GM18868 (cell line): ENCODE results near the gene ABCB8.
A peak's percentile ranks its signal among the peaks of the same experiment; 100 is the strongest.

Experiments used
- ATAC-seq: cut with Tn5 transposase; IDR thresholded peaks from one replicate; pipeline ENCODE4 v1.9.1; 2021; ENCODE audit warnings: mild to moderate bottlenecking, moderate library complexity; ENCODE audit not compliant: unreplicated experiment

ABCB8 gene

DNA sequence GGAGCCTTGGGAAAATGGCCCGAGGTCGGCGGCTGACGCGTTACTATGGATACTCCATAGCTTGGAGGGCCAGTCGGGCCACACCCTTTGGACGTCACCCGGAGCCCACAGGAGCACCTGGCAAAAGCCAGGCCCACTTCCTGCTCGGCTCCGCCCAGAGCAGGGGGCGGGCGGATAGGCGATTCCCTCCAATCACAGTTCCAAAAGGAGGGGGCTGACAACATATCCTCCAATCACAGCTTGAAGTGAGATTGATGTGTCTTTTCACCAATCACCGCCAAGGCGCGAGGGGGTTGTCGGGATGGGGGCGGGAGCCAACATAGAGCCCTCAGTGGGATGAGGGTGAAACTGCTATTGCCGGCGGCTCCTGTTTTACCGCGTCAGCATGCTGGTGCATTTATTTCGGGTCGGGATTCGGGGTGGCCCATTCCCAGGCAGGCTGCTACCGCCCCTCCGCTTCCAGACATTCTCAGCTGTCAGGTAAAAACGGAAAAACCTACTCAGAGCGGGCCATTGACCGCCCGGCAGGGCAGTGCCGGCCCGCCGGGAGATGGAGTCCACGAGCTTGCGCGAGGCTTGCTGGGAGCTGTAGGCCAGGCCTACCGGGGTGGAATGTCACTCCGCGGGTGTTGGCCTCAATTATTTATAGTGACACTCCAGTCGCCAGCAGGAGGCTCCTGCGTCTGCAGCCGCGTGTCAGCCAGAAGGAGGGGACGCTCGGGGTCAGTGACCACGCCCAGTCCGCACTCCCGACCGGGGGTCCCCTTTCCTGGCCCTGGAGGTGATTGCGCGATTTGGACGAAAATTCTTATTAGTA, at the start of gene ABCB8:
TSS of gene ABCB8 (plus strand) at position 320 of the 817 bp plus-strand sequence. CDS start at position 386, 66 bp downstream.
- ATAC-seq = peak; percentile 96

DNA sequence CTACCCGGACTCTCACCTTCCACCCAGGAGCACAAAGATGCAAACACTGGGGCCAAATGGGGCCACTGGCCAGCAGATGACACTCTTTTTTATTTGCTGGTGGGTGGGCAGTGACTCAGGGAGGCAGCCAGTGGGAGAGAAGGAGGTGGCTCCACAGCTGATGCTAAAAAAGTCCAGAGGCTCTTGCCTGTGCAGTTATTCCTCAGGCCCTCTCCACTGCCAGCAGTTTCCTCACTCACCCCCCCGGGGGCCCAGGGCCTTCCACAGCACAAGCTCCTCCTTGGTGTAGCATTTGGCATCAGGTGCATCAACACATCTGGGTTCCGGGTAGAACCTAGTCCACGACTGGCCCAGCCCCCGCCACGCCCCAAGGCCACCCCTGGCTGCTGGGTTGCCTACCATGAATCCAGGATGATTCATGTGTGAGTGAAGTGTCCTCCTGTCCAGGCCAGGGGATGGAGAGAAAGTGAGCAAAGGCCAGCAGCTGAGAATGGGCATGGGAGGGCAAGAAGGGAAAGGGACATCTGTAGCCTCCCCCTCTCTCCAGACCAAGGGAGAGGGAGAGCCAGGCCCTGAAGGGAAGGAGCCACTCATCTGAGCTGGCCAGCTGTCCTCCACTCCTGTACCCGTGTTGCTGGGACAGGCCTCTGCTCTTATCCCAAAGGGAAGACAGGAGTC, 48.4 kb upstream of the ABCB8 start:
- no peak for ATAC-seq

DNA sequence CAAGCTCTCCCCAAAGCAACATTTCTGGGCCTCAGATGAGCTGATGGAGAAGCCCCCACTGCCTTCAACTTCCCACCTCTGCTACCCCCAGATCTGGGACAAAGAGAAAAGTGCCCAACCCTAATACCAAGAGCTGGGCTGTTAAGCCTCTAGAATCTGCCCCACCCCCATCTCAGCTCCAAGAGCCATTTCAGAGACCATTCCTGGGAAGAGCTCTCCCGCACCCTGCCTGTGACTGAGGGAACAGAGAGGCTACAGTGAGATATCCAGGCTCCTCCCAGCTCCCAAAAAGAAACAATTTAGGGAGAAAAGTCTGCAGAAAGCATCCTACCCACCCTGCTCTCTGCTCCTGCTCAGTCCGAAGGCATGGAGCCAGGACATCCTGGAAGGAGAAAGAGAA, 47.6 kb upstream of the ABCB8 start:
- no peak for ATAC-seq

DNA sequence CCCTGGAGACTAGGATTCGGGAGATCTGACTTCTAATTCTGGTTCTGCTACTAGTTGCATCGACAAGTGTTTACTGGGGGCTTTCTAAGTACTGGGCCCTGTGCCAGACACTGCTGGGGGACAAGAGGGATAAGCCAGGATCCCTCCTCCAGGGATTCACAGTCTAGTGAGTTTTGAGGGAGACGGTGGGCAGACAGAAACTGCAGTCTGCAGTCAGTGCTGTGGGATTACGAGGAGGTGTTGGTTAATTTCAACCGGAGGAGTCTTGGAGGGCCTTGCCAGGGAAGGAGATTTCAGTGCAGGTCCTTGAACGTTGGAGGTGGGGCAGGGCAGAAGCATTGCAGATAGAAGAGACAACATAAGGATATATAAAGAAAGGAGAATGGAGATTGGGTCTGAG, 46.6 kb upstream of the ABCB8 start:
- ATAC-seq = no peak

DNA sequence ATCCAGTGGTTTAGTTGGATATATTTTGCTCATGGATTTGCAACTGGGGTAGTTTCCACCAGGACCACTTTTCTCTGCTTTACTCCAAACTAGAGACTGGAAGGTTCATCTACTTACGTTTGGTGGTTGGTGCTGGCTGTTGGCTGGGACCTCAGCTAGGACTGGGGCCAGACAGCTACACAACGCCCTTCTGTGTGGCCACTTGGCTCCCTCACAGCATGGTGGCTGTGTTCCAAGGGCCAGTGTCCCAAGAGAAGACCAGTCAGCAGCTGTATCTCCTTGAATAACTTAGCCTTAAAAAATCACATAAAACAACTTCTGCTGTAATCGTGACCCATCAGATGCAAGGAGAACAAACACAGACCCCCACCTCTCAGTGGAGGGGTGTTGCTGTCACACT, 45.9 kb upstream of the ABCB8 start:
- ATAC-seq = no peak

DNA sequence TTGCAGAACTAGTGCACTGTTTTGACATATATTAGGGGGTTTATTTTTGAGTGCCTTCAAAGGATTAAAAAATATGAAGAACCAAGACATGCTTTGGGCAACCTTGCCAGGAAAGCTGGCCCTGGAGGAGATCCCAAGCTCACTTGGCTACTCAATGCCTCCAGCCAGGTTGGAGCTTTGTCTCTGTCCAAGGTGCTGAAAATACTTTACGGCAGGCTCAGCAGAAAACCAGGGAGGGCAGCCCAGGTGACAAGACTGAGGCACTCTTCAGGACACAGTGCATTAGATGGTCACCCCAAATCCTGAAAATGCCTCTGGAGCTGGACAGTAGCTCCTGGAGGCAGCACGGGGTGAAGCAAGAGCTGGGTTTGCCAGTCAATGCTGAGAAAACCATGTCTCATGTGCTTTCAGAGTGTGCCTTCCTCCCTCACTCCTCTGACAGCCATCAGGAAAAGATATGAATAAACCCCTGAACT, 44.3 kb upstream of the ABCB8 start:
- no peak for ATAC-seq

DNA sequence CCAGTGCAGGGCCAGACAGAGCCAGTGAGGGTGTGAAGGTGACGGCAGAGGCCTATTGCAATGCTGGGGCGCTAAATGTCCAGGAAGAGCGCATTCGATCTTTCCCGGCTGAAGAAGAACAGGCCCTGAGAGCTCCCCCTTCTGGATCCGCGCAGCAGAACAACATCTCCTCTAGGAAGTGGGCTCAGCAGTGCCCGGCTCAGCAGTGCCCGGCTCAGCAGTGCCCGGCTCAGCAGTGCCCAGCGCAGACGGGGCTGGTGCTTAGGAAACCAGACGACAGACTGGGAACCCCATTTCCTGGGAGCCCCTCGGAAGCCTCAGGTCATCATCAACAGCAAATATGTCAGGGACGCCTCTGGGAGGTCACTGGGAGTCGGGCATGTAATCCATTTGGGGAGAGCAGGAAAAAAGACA, 42.1 kb upstream of the ABCB8 start:
- no peak for ATAC-seq

DNA sequence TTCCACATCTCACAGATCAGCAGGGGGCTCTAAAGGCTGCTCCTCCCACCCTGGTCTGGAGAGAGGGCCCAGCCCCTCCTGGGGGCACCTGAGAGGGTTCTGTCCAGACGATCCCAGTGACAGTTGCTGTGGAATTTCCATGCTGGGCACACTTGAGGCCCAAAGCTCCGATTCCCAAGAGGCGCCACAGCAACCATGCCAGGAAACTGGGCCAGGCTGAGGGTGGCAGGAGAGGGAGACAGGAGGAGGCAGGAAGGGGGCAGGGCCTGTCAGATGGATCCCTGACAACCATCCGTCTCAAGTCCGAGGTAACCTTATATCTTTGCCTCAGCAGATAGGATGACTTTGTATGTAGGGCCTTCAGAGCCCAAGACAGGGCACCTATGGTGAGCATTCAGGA, 41.7 kb upstream of the ABCB8 start:
- no peak for ATAC-seq

DNA sequence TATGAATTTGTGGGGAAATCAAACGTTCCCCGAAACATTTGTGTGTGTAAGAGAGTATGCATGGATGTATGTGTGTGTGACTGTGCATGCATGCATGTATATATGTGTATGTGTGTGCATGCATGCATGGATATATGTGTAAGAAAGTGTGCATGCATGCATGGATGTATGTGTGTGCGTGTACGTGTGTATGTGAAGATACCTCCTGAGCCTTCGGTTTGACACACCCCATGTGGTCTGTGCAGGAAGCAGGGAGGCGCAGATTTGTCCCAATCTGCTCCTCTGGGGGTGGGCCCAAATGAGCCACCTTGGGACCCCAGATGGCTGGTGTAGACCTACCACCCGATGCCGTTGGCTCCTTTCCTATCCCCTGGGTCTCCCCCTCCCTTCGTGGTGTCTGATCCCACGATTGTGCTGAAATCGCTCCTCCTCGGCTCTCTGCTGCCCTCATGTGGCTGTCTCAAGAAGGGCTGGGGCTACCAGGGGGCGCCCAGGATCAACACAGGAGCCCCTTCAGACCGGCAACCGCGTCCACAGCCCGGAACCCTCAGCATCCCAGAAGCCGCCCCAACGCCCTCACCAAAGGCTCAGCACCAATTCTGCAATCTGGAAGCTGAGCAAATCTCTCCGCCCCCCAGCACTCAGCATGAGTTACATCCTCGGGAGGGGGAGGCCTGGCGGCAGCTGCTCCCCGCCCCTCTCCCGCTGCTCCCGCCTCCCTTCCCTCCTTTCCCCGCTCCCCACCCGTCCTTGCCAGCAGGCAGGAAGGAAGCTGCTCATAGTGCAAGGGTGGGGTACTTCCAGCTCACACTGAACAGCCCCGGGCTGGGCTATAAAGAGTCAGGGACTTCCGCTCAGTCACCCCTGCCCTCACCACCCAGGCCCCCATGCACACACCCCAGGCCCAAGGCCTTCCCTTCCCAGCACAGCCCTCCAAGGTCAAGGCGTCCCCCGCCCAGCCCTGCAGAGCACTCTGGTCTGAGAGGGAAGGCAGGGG, 39.7 kb upstream of the ABCB8 start:
- ATAC-seq = no peak

DNA sequence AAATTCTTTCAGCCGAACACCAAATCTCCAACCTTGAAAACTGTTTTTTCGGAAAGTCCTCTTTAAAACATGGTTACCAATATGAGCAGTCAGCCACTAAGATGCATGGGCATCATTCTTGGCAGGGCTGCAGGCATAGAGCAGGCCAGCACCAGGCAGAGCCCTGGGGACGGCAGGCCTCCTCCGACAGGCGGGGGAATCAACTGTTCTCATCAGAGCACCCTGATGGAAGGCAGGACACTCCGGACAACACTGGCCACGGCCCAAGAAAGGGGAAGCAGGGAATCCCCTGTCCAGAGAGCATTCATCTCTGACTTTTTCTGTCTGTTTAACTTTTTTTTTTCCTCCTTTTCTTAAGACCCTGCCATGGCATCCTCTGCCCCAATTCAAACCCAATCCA, 38.8 kb upstream of the ABCB8 start:
- ATAC-seq = no peak

DNA sequence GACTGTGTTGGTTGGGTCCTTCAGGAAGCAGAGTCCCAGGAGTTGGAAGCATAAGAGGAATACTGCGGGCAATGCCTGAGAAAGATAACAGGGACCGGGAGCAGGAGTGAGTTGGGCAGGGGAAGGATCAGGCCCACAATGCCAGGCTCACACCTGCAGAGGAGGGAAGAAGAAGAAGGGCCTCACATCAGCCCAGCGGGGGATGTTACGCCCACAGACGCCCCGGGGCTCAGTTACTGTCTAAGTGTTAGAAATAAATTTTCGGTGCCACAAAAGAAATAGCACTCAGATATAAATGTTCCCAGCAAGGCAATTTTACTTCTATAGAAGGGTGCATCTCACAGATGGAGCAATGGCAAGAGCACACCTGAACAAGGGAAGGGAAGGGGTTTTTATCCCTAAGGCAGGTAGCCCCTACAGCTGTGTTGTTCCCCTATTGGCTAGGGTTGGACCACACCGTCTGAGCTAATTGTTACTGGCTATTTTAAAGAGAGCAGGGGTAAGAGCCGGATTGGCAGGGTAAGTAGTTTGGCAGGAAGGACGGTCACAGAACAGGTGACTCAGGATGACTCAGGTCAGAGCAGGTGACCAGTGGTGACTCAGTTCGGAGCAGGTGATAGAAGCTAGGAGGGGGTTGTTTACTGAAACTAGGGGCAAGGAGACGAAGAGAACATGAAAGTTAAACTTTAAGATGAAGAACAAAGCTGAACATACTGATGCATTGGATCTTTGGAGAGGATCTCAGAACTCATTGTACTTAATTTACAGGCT, 37.6 kb upstream of the ABCB8 start, which contains the start of gene NOS3:
TSS of gene NOS3 (plus strand) at position 602 of the 771 bp plus-strand sequence. CDS start 2,787 bp downstream, outside the sequence.
- ATAC-seq = no peak

DNA sequence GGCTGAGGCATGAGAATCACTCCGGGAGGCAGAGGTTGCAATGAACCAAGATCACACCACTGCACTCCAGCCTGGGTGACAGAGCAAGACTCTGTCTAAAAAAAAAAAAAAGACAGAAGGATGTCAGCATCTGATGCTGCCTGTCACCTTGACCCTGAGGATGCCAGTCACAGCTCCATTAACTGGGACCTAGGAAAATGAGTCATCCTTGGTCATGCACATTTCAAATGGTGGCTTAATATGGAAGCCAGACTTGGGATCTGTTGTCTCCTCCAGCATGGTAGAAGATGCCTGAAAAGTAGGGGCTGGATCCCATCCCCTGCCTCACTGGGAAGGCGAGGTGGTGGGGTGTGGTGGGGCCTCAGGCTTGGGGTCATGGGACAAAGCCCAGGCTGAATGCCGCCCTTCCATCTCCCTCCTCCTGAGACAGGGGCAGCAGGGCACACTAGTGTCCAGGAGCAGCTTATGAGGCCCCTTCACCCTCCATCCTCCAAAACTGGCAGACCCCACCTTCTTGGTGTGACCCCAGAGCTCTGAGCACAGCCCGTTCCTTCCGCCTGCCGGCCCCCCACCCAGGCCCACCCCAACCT, 36.1 kb upstream of the ABCB8 start:
- ATAC-seq = no peak

DNA sequence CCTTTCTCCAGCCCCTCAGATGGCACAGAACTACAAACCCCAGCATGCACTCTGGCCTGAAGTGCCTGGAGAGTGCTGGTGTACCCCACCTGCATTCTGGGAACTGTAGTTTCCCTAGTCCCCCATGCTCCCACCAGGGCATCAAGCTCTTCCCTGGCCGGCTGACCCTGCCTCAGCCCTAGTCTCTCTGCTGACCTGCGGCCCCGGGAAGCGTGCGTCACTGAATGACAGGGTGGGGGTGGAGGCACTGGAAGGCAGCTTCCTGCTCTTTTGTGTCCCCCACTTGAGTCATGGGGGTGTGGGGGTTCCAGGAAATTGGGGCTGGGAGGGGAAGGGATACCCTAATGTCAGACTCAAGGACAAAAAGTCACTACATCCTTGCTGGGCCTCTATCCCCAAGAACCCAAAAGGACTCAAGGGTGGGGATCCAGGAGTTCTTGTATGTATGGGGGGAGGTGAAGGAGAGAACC, 35.4 kb upstream of the ABCB8 start:
- no peak for ATAC-seq

DNA sequence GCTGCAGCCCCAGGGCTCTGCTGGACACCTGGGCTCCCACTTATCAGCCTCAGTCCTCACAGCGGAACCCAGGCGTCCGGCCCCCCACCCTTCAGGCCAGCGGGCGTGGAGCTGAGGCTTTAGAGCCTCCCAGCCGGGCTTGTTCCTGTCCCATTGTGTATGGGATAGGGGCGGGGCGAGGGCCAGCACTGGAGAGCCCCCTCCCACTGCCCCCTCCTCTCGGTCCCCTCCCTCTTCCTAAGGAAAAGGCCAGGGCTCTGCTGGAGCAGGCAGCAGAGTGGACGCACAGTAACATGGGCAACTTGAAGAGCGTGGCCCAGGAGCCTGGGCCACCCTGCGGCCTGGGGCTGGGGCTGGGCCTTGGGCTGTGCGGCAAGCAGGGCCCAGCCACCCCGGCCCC, 34.7 kb upstream of the ABCB8 start:
- no peak for ATAC-seq

DNA sequence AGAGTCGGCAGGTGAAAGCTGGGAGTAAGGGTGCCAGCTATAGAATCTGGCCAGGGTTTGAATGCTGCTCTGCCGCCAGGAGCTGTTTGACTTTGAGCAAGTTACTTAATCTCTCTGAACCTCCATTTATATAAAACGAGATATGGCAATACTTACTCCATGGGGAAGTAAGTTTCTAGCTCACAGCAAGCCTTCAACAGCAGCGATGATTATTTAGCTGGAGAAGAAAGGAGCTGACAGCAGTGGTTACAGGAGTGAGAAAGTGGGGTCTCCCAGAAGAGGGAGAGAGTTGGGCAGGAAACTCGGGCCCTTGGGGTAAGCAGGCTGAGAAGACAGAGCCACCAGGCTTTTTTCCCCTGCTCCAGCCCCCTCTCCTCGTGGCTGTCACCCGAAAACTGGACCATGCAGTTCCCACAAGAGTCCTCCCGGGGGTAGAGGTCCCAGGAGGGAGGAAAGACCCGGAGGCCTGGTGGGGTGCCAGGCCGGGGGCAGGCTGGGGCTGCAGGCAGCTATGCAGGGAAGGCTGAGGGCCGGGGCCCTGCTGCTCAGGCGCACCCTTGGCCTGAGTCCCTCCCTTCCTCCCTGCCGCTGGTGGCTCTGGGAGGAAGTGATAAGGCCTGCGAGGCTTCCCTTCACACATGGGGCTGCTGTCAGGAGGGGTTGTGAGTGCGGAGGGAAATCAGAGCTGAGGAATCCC, 34.0 kb upstream of the ABCB8 start:
- ATAC-seq = no peak

DNA sequence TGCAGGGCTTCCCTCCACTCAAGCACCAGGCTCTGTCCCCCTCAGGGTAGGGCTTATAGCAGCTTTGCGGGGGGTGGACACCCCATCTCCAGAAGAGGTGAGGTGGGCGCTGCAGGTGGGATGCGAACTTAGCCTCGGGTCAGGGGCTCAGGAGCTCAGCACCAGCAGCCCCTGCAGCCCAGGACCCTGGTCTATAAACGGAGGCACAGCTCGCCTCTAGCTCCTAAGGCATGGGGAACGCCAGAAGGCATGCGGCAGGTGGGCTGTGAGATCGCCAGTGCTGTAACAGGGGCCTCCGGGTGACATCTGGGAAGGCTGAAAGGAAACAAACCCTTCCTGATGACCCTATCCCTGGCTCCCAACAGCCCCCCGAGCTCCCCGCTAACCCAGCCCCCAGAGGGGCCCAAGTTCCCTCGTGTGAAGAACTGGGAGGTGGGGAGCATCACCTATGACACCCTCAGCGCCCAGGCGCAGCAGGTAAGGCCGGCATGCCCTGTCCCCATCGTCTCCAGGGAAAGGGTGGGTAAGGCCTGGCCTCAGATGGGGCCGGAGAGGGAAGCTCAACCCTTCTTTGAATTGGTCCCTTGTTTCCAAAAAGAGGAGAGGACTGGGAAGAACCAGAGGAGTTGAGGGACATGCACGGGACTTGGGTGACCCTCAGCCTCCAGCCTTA, 33.3 kb upstream of the ABCB8 start:
- ATAC-seq = no peak

DNA sequence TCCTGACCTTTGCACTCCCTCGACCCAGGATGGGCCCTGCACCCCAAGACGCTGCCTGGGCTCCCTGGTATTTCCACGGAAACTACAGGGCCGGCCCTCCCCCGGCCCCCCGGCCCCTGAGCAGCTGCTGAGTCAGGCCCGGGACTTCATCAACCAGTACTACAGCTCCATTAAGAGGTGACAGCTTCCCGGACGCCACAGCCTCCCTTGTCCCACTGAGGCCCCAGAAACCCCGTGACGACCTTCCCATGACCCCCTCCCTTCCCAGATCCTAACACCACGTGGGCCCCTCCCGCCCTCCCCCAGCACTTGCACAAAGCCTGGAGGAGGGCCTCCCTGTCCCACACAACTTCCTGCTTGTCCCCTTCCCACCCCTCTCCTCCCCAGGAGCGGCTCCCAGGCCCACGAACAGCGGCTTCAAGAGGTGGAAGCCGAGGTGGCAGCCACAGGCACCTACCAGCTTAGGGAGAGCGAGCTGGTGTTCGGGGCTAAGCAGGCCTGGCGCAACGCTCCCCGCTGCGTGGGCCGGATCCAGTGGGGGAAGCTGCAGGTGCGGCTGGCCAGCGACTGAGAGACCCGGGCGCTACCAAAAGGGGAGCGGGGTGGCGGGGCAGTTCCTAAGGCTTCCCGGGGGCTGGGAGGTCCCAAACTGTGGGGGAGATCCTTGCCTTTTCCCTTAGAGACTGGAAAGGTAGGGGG, 31.7 kb upstream of the ABCB8 start:
- ATAC-seq = no peak

DNA sequence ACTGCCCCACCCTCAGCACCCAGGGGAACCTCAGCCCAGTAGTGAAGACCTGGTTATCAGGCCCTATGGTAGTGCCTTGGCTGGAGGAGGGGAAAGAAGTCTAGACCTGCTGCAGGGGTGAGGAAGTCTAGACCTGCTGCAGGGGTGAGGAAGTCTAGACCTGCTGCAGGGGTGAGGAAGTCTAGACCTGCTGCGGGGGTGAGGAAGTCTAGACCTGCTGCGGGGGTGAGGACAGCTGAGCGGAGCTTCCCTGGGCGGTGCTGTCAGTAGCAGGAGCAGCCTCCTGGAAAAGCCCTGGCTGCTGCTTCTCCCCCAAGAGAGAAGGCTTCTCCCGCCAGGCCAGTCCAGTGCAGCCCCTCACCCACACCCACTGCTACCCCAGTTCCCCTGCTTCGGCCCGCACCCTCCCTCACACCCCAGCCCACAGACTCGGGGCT, 31.2 kb upstream of the ABCB8 start:
- ATAC-seq = no peak
